Endothelial cell of umbilical vein (primary cell): Measurements from ENCODE around the gene DDX51. TPM values are rescaled to one million over a fixed set of nuclear protein-coding genes. Genes with fewer than 3 reads are reported as not detected.

Source experiments
- BruUV-seq: library from RNA; stranded (reverse); fragments of 400-500 nt; replicated peaks from 2 replicates; lab custom pipeline; 2021; lab: Mats Ljungman, UMichigan
- CTCF ChIA-PET: fragments of 300-600, 350-600 bp; sonication (Branson Sonifier 250); formaldehyde crosslinking; loops from one replicate; lab custom pipeline; 2021; ENCODE audit warnings: antibody characterized with exemption, inconsistent platforms; lab: Charles Lee
- POLR2A ChIA-PET: fragments of 300-600, 350-600 bp; sonication (Branson Sonifier 250); formaldehyde crosslinking; loops from one replicate; lab custom pipeline; 2021; ENCODE audit warnings: antibody characterized with exemption, inconsistent platforms; lab: Charles Lee
- DNase-seq: peaks from one replicate; pipeline ENCODE4 v3.0.0-alpha.2; 2011; ENCODE audit warnings: low read depth, low spot score
- FAIRE-seq: peaks from 2 replicates; lab custom pipeline; 2011; peaks lifted over from hg19 to GRCh38; lab: Jason Lieb, UNC
- H2AFZ ChIP-seq: 2 replicates; pipeline ENCODE4 v1.6.0; 2012; ENCODE audit warnings: low read depth, low read length, control low read depth, inconsistent platforms
- H3K27ac ChIP-seq: 2 replicates; pipeline ENCODE4 v1.5.1; 2011; ENCODE audit warnings: low read depth, mild to moderate bottlenecking, control low read depth, low read length, moderate library complexity; ENCODE audit not compliant: insufficient read depth
- H3K27me3 ChIP-seq, 2 experiments: 2 replicates each; pipeline versions ENCODE4 v1.6.0 to v1.6.1; 2011; ENCODE audit warnings: low read length in 2 of 2, mixed read lengths in 1 of 2; ENCODE audit not compliant: control insufficient read depth in 2 of 2, insufficient read depth in 2 of 2
- H3K36me3 ChIP-seq, 2 experiments: 2 replicates in 1 of 2; 3 replicates in 1 of 2; pipeline ENCODE4 v1.5.1; 2011; ENCODE audit warnings: low read length in 2 of 2, mild to moderate bottlenecking in 1 of 2, moderate library complexity in 1 of 2; ENCODE audit not compliant: control insufficient read depth in 2 of 2, insufficient read depth in 2 of 2; ENCODE audit errors: extremely low read depth in 1 of 2
- H3K4me1 ChIP-seq: 3 replicates; pipeline ENCODE4 v1.5.1; 2011; ENCODE audit warnings: mild to moderate bottlenecking, low read length; ENCODE audit not compliant: control insufficient read depth, insufficient read depth; ENCODE audit errors: extremely low read depth
- H3K4me2 ChIP-seq: 2 replicates; pipeline ENCODE4 v1.6.1; 2011; ENCODE audit warnings: low read length, control low read depth, mixed read lengths; ENCODE audit not compliant: insufficient read depth
- H3K4me3 ChIP-seq, 3 experiments: fragments of 200-600 bp in 1 of 3; sonication (generic), shearing (Covaris generic) in 1 of 3; replicated peaks in 1 of 3; 2 replicates each; pipeline ENCODE4 v1.5.1; 2011 to 2016; ENCODE audit warnings: control low read depth in 3 of 3, low read length in 3 of 3, mild to moderate bottlenecking in 2 of 3, inconsistent platforms in 1 of 3, low read depth in 1 of 3, moderate library complexity in 1 of 3; ENCODE audit not compliant: insufficient read depth in 1 of 3
- H3K79me2 ChIP-seq: 2 replicates; pipeline ENCODE4 v1.6.0; 2012; ENCODE audit warnings: low read length, inconsistent platforms; ENCODE audit not compliant: control insufficient read depth, insufficient read depth
- H3K9ac ChIP-seq: replicated peaks from 2 replicates; pipeline ENCODE3; 2011; ENCODE audit warnings: low read length, control low read depth; ENCODE audit not compliant: insufficient read depth; ENCODE audit errors: extremely low read depth
- H3K9me1 ChIP-seq: replicated peaks from 3 replicates; pipeline ENCODE4 v1.6.0; 2011; ENCODE audit warnings: mild to moderate bottlenecking, low read length; ENCODE audit not compliant: control insufficient read depth, insufficient read depth; ENCODE audit errors: extremely low read depth
- H3K9me3 ChIP-seq: replicated peaks from 2 replicates; pipeline ENCODE4 v1.5.1; 2012; ENCODE audit warnings: low read length, inconsistent platforms; ENCODE audit not compliant: control insufficient read depth, insufficient read depth
- H4K20me1 ChIP-seq: replicated peaks from 2 replicates; pipeline ENCODE3; 2011; ENCODE audit warnings: mild to moderate bottlenecking, low read length; ENCODE audit not compliant: control insufficient read depth, insufficient read depth; ENCODE audit errors: extremely low read depth
- CTCF ChIP-seq, 2 donors: IDR thresholded peaks; 1 replicate in 1 of 2; 2 replicates in 1 of 2; pipeline ENCODE4 v1.5.1; 2011; ENCODE audit warnings: low read length in 2 of 2, mild to moderate bottlenecking in 2 of 2, moderate library complexity in 2 of 2, control low read depth in 1 of 2, inconsistent platforms in 1 of 2, low read depth in 1 of 2; ENCODE audit not compliant: insufficient read depth in 1 of 2; ENCODE audit errors: extremely low read depth in 1 of 2
- EZH2 ChIP-seq: IDR thresholded peaks from 2 replicates; pipeline ENCODE4 v1.6.1; 2012; ENCODE audit warnings: borderline replicate concordance, low read depth, mild to moderate bottlenecking, moderate library complexity, low read length, inconsistent platforms; ENCODE audit not compliant: severe bottlenecking
- FOS ChIP-seq: IDR thresholded peaks from 2 replicates; pipeline ENCODE4 v1.6.1; 2011; ENCODE audit warnings: mild to moderate bottlenecking, low read length, moderate library complexity, borderline replicate concordance; ENCODE audit not compliant: insufficient read depth
- GATA2 ChIP-seq: IDR thresholded peaks from 2 replicates; pipeline ENCODE4 v1.7.0; 2011; ENCODE audit warnings: low read depth, mild to moderate bottlenecking, moderate library complexity, mixed read lengths, low read length; ENCODE audit not compliant: insufficient read length, insufficient read depth
- JUN ChIP-seq: IDR thresholded peaks from 2 replicates; pipeline ENCODE4 v1.6.1; 2011; ENCODE audit warnings: borderline replicate concordance, low read depth; ENCODE audit not compliant: insufficient read length, insufficient read depth
- MAX ChIP-seq: IDR thresholded peaks from 2 replicates; pipeline ENCODE4 v1.6.1; 2011; ENCODE audit not compliant: insufficient read depth, insufficient read length
- MYC ChIP-seq: IDR thresholded peaks from one replicate; pipeline ENCODE4 v1.6.1; 2011; ENCODE audit warnings: mild to moderate bottlenecking, low read depth, low read length
- POLR2A ChIP-seq: IDR thresholded peaks from 2 replicates; pipeline ENCODE4 v1.6.1; 2012; ENCODE audit warnings: low read depth, mild to moderate bottlenecking, control low read depth, low read length
- POLR2AphosphoS5 ChIP-seq: IDR thresholded peaks from 2 replicates; pipeline ENCODE4 v1.6.1; 2012; ENCODE audit warnings: low read depth, mild to moderate bottlenecking, control low read depth, low read length, moderate library complexity; ENCODE audit not compliant: insufficient read depth
- dilution Hi-C: fragments of 300-500 bp; cut with MboI; formaldehyde crosslinking; loops from one replicate; pipeline ENCODE4 v1.15.0; 2019; ENCODE audit warnings: low sequenced_read_pairs; ENCODE audit not compliant: extremely low pct_ligation_motif_present
- intact Hi-C: fragments of 100-400 bp; cut with micrococcal nuclease; formaldehyde crosslinking; loops from one replicate; pipeline ENCODE4 v1.10.0; 2022
- polyA plus RNA-seq, 4 experiments: library from polyadenylated mRNA; depleted of rRNA in 3 of 4; stranded (reverse) in 3 of 4; unstranded in 1 of 4; fragments of >200 nt; gene quantifications; 2 replicates each; pipeline versions ENCODE4 v1.2.1 to v1.2.3, GENCODE V29; 2011 to 2012; ENCODE audit warnings: missing spikeins in 1 of 4
- total RNA-seq: library from RNA; stranded (reverse); gene quantifications from 2 replicates; pipeline ENCODE4 v1.2.3, GENCODE V29; 2021

Gene DDX51
- total and polyA plus RNA-seq, 2 donors (not counting 3 experiments of a cell fraction or from before 2014, with no cell fraction given): 11.4 to 23.5 TPM

GRCh38 chr12:132138941-132139871, 4.9 kb downstream of the DDX51 start:
- TF ChIP-seq FOS (no peak), POLR2AphosphoS5 (no peak), POLR2A (no peak), JUN (no peak), CTCF (IDR thresholded peaks at IDR 0.05; ENCODE audit: extremely low read depth in 1 of 2, insufficient read depth in 1 of 2, low read depth in 1 of 2, low read length in 2 of 2) (no peak), GATA2 (no peak), MAX (no peak), MYC (no peak), EZH2 (no peak)
- intact Hi-C loops (no loop called here), dilution Hi-C loops (no loop called here)
- POLR2A ChIA-PET: no interaction called here
- Histone ChIP-seq H3K27ac (no peak overlapping the region), H3K27me3 (no peaks in the 10 kb centered on the region), H3K9me1 (no peaks in the 10 kb centered on the region), H3K9me3 (no peaks in the 10 kb centered on the region), H3K4me2 (no peak overlapping the region), H3K79me2 (peaks cover 16% of the 10 kb centered on the region), H4K20me1 (no peaks in the 10 kb centered on the region), H3K4me1 (peaks cover 7% of the 10 kb centered on the region), H3K4me3 (no peak overlapping the region), H3K36me3 (peaks cover 8 to 32% of the 10 kb centered on the region in 2 experiments), H2AFZ (no peak overlapping the region), H3K9ac (no peak overlapping the region)
- DNase-seq (no peak), FAIRE-seq (no peak)
- CTCF ChIA-PET: interaction anchor here (1.0 to 1.7 kb wide), 2 partner anchors 15 to 476 kb away, joined by 3 to 4 read pairs; no protein-coding TSS in a partner anchor
- BruUV-seq: no TSS peak
